HG03439 (cell line): ENCODE results near the gene PURA.
"Not testable (repeated sequence)": the region's sequence is repeated elsewhere in the genome, so short reads cannot be mapped to it uniquely, and the experiment has no call there.

Experiments
- ATAC-seq: cut with Tn5 transposase; IDR thresholded peaks from one replicate; pipeline ENCODE4 v1.9.1; 2021; ENCODE audit warnings: mild to moderate bottlenecking, moderate library complexity; ENCODE audit not compliant: unreplicated experiment

Gene PURA

GRCh38 chr5:140134277-140134935, 20.5 kb downstream of the PURA start:
- no peak for ATAC-seq

DNA sequence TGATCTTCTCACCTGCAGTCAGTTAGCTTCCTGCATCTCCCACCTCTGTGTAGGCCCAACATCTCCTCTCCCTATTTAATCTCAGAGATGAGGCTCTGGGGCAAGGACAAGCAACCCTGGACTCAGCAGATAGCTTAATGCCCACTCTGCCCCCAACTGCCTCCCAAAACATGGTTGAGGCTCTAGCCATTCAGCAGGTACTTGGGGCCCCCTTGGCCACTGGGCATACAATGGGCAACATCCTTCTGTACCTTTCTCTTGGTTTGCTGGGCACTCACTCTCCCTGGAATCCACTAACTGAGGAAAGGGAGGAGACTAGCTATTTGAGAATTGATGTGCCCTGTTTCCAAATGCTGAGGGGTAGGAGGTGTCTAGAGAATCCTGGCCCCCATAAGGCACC, 21.2 kb downstream of the PURA start:
- no peak for ATAC-seq

GRCh38 chr5:140136624-140137023, 22.7 kb downstream of the PURA start:
- no peak for ATAC-seq

GRCh38 chr5:140140435-140140834, 26.5 kb downstream of the PURA start:
- ATAC-seq, result no peak

- no peak for ATAC-seq
Observed at GRCh38 chr5:140141241-140141640, 27.3 kb downstream of the PURA start.

DNA sequence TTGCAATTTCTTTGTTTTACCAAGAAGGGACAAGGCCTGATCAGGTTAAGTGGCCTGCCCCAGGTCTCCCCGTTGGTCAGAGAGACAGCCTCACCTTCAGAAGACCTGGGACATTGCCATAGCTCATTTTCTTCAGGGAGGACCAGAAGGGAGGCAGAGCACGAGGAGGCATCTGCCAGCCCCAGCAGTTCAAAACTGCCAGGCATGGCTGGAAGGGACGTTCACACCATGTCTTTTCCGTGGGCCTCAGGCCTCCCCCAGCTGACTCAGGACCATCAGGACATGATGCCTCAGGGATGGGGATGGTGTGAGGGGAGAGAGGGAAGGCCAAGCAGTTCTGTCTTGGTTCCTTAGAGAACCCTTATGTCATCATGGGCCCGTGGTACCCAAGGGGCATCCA, 28.3 kb downstream of the PURA start:
- ATAC-seq, result no peak

DNA sequence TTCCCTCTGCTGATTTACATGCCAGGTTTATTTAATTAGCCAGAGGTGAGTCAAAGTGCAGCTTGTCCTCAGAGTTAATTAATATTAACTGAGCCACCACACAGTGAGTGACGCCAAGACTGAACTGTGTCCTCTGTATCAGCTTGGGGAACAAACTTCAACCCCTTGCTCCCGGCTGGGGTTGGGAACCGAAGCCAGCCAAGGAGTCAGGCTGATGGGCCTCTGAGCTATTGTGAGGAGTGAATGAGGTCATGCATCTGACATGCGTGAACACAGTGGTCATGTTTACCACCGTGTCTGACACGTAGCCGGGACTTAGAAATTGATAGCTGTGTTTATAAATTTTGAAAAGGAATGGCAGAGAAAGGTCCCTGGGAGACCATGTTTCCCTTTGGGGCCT, 28.9 kb downstream of the PURA start:
- ATAC-seq, result no peak

DNA sequence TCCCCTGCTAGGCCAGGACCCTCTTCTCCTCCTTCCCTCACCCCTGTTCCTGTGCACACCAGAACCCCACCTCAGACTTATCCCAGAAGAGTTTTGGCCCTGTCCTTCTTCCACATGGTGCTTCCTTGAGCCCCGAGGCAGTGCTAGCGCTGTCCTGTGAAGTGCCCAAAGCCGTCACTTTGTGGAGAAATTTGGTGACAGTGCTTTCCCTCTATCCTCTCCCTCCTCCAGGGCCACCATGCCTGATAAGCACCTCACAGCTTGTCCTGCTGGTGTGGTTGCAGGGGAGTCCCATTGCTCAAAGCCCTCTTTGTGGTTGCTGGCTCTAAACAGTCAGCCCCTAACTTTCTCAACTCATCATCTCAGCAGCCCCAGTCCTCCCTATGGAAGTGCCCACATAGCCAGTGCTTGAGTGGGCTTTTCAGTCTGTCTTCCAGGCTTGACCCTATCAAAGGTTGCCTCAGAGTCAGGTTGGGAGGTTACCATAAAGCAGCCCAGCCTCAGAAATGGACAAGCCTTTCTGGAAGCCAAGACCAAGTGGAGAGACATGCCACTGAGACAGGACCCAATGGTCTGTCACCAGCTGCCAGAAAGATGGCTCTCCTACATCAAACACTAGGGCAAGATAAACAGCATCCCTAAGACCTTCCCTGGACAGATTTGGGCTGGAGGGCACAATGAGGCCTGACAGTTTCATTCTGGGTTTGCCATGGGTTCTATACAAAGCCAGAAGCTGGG, 29.8 kb downstream of the PURA start:
- ATAC-seq, result no peak

- no peak for ATAC-seq
Observed at GRCh38 chr5:140145256-140145655, 31.3 kb downstream of the PURA start.

- no peak for ATAC-seq
Observed at GRCh38 chr5:140145818-140146522, 32.1 kb downstream of the PURA start.

- no peak for ATAC-seq
Observed at GRCh38 chr5:140146523-140146842, 32.6 kb downstream of the PURA start.

- no peak for ATAC-seq
Observed at GRCh38 chr5:140147460-140147859, 33.6 kb downstream of the PURA start.

DNA sequence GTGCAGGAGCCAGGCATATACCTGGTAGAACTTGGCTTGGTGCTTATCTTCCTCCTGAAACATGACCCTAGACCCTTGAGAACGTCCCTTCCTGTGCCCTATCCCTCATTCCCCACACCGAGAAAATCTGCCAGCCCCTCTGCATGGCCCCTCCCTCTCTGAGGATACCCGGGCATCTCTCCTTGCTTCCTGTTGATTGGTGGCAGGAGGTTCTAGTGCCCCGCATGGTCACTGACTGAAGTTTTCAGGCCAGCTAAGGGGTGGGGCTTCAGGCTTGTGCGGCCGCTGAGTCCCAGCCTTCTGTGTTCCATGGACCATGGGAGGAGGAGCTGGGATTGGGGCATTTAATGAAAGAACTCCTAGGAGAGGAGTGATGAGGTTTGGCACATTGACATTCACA, 34.6 kb downstream of the PURA start:
- ATAC-seq, result no peak

- ATAC-seq, result no peak
Observed at GRCh38 chr5:140150201-140150600, 36.3 kb downstream of the PURA start.

DNA sequence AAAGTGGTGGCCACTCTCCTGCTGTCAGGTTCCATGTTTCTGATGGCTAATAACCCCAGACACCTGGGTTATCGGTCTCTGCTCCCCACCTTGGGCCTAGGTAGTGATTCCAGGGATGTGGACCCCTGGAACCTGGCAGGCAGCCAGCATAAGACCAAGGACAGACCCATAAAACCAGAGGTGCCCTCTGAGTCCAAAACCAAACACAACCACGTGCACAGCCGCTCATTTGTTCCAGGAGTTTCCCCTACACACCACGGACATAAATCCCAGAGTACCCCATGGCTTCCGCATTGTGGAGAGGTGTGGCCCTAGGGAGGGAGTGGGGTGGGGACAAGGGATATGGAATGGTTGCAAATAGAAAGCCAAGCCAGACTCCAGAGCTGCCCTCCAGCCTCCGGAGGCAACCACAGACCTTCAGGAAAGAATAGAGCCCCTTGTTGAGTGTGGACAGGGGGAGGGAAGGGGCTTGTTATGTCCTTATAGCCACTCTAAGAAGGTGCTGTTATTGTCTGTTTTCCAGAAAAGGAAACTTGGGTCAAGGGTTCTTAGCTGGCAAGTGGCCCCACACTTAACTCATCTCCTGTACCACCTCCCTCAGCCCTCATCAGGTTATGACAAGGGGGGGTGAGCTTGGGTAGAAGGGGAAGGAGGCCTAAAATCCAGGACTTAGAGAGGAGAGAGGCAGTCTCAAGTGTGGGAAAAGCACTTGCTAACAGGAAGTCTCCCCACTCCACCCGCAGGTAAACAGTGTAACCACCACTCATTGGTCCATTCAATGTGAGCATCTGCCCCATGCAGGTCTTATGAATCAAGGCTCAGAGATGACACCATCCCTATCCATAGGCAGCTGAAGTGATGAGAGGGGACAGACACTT, 37.5 kb downstream of the PURA start:
- ATAC-seq, result no peak

DNA sequence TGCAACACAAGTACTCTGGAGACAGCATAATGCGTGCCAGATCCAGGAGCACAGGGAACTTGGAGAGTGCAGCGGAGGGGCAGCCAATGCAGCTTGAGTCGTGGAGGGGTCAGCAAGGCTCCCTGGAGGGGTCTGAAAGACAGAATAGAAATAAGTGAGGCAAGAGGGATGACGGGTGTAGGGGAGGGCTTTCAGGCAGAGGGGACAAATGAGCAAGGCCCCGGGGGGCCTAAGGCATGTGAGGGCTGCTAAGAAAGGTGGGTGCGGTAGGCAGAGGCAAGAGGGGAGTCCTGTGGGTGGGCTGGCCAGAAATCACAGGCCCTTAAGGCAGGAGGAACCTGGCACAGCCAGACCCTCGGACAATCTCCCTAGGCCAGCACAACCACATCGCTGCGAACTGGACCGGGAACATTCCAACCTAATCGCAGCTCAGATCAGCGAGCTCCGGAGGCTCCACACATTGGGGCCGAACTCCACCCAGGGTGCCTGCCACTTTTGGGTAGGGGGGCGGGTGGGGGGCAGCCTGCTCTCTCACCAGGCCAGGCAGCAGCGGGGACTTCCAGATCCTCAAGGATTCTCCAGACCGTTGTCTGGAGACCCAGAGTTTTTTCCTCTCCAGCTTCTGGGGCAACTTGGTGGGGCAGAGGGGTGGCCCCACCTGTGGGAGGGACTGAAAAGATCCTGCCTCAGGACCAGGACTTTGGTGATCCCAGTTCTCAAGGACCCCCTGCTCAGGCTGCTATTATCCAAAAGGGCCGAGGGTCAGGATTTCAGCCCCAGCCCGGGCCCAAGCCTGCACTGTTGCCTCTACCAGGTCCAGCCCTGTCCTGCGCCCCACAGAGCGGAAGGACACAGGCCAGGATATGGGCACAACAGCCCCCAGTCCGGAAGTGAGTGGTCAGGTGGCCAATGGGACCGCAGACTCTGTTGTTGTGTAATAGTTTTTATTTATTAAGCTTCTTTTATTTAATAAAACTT, 38.4 kb downstream of the PURA start:
- ATAC-seq, result no peak

GRCh38 chr5:140153255-140153654, 39.3 kb downstream of the PURA start:
- no peak for ATAC-seq

DNA sequence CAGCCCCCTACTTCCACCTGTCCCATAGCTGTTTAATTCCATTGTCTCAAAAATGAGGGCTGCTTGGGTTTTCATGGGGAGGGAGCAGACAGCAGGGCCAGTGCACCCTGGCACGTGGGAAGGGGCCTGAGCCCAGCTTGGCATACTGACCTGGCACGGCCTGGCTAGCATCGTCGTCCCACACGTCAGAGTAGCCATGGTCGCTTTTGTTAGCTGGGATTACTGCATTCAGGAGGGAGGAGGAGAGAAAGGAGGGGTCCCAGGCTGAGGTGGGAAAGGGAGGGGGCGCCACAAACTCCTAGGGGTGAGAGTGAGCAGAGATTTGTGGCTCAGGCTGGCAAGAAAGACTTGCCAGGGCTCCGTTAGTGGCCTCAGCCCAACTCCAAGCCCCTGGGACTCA, 40.0 kb downstream of the PURA start:
- ATAC-seq, result no peak

GRCh38 chr5:140154710-140155381, 40.9 kb downstream of the PURA start:
- not testable (repeated sequence) for ATAC-seq
